ES-I3 (cell line): Measurements from ENCODE around the gene NEK4.
"Not testable (repeated sequence)": the region's sequence is repeated elsewhere in the genome, so short reads cannot be mapped to it uniquely, and the experiment has no call there.

Experiments
- H3K36me3 ChIP-seq: 2 replicates; pipeline ENCODE4 v1.6.1; 2013; ENCODE audit warnings: mild to moderate bottlenecking, low read length, control low read depth, moderate library complexity; ENCODE audit not compliant: insufficient read depth
- H3K4me1 ChIP-seq: 2 replicates; pipeline ENCODE4 v1.6.1; 2013; ENCODE audit warnings: mild to moderate bottlenecking, control low read depth, low read length; ENCODE audit not compliant: insufficient read depth
- H3K9ac ChIP-seq: 2 replicates; pipeline ENCODE4 v1.6.1; 2013; ENCODE audit warnings: low read depth, mild to moderate bottlenecking, low read length, moderate library complexity
- H3K9me3 ChIP-seq: 2 replicates; pipeline ENCODE4 v1.6.1; 2013; ENCODE audit warnings: mild to moderate bottlenecking, low read length, moderate library complexity; ENCODE audit not compliant: control insufficient read depth, insufficient read depth

NEK4 gene

DNA sequence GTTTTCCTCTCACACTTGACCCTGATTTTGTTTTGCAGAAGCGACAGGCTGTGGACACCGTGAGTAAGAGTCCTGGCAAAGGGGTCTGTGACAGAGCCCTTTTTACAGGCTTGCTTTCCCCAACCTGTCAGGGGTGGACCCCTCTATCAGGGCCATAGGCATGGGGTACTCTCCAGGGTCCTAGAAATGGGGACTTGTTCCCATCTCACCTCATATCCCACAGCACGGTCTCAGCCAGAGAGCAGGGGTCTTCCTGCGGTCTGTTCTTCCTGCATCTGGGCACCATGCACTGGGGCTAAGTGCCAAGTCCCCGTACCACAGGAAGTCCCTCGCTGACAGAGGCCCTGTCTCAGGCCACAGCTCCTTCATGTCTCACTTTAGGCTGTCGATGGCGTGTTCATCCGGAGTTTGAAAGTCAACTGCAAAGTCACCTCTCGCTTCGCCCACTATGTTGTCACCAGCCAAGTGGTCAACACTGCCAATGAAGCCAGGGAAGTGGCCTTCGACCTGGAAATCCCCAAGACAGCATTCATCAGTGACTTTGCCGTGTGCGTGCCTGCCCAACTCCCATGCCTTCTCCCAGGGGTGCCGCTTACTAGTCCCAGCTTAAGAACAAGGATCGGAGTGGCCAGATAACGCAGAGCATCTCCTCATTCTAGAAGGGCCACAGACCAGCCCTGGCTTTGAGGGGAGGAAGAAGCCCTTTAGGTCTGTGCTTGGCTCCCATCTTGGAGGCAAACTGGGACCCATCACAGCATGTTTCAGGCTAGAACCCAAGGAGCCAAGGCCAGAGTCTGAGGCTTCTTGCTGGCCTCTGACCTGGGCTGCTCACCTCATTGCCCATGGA is 7.4 kb upstream of the NEK4 start:
- Histone ChIP-seq H3K4me1 (no peaks in the 10 kb centered on the region; the same call in 1 of the 2 replicates), H3K9me3 (no peaks in the 10 kb centered on the region), H3K9ac (no peak overlapping the region), H3K36me3 (no peaks in the 10 kb centered on the region)

DNA sequence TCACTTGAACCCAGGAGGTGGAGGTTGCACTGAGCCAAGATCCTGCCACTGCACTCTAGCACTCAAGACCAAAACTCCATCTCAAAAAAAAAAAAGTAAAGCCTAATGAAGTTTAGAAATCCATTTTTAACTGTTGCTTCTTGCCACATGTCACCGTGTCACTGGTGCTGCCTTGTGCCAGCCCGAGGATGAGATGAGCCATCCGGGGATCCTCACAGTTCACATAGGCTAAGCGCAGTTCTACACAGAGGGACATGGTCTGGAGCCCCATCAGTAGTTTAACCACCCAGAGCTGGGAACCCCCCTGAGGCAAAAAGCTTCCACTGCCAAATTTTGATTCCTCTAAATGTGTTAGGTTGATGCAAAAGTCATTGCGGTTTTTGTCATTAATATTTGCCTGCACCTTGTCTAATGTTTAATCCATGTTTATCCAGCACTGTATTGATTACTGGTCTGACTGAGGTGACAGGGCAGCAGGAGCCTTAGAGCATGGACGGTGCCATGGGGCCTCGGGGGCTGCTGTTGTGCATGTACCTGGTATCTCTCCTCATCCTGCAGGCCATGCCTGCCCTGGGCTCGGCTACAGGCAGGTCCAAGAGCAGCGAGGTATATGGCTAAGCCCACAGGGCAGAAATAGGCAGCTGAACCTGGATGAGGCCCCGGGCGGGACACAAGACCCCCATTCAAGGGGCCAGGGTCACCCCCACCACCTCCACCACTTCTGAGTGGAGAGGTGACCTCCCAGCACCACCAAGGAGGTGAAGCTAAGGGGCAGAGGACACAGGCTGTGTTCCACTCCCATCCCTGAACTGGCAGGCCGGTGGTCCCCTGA is 6.6 kb upstream of the NEK4 start, which contains the start of gene ITIH1:
ITIH1 (plus strand) TSS at position 473 of the 832 bp plus-strand sequence; CDS start at position 490, 17 bp downstream.
- no peaks in the 10 kb centered on the region for H3K9me3 ChIP-seq
- no peaks in the 10 kb centered on the region for H3K36me3 ChIP-seq
- no peaks in the 10 kb centered on the region; the same call in 1 of the 2 replicates for H3K4me1 ChIP-seq
- H3K9ac ChIP-seq: no peak within 1 kb of the TSS

- not testable (repeated sequence) for H3K9ac ChIP-seq, H3K9me3 ChIP-seq, H3K4me1 ChIP-seq, H3K36me3 ChIP-seq
Measured at GRCh38 chr3:52776486-52776885, 5.7 kb upstream of the NEK4 start.

- Histone ChIP-seq H3K9ac (no peak overlapping the region), H3K4me1 (no peaks in the 10 kb centered on the region), H3K36me3 (no peaks in the 10 kb centered on the region), H3K9me3 (no peaks in the 10 kb centered on the region)
Measured at GRCh38 chr3:52775877-52776276, 5.1 kb upstream of the NEK4 start.

- H3K4me1 ChIP-seq: no peaks in the 10 kb centered on the region
- no peak overlapping the region for H3K9ac ChIP-seq
- H3K36me3 ChIP-seq: no peaks in the 10 kb centered on the region
- no peaks in the 10 kb centered on the region for H3K9me3 ChIP-seq
Measured at GRCh38 chr3:52774901-52775864, 4.4 kb upstream of the NEK4 start.

DNA sequence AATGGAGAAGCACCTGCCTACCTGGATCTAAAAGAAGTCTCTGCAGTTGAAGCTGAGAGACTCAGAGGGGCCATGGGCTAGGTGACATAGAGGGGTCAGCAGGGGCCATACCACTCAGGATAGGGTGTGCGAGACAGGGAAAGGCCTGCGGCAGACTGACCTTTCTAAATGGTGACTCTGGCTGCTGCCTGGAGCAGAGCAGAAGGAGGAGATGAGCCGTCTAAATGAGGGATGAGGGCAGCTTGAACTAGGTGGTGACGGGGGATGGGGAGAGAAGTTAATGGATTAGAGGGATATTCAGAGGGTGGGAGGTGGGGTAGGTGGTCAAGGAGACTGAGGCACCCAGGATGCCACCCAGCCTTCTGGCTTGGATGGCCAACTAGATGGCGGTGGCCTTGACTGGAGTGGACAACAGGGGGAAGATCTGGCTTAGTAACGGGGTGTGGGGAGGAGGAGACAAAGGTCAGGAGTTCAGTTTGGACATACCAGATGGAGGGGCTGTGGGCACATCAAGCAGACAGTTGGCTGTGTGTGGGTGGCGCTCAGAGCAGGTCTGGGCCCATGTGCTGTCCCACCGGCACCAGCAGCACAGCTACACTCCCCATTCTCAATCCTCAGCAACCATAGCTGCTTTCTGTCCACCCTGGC is 3.5 kb upstream of the NEK4 start:
- no peaks in the 10 kb centered on the region for H3K4me1 ChIP-seq
- no peak overlapping the region for H3K9ac ChIP-seq
- no peaks in the 10 kb centered on the region for H3K36me3 ChIP-seq
- no peaks in the 10 kb centered on the region for H3K9me3 ChIP-seq

DNA sequence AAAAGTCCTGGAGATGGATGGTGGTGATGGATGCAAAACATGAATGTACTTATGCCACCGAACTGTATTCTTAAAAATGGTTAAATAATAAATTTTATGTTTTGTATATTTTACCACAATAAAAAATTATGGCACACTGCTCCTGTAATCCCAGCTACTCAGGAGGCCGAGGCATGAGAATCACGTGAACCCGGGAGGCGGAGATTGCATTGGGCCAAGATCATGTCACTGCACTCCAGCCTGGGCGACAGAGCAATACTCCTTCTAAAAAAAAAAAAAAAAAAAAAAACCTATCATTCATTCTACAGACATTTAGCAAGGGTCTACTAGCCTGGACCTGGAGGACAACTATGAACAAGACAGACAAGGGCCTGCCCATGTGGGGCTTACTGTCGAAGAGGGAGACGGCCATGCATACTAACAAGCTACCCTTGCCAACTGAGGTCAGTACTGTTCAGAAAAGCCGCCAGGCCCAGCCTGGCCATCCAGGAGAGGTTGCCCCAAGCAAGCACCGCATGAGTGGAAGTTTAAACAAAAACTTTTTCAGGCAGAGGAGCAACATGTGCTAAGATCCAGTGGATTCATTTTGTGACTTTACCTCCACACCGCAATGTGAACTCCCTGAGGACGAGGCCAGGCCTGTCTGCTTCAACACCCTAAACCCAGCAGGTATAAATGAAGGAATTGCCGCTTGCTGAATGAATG is 2.8 kb upstream of the NEK4 start:
- H3K36me3 ChIP-seq: peaks cover 1% of the 10 kb centered on the region; the same call in 1 of the 2 replicates
- no peak overlapping the region for H3K9ac ChIP-seq
- no peaks in the 10 kb centered on the region for H3K4me1 ChIP-seq
- no peaks in the 10 kb centered on the region for H3K9me3 ChIP-seq

DNA sequence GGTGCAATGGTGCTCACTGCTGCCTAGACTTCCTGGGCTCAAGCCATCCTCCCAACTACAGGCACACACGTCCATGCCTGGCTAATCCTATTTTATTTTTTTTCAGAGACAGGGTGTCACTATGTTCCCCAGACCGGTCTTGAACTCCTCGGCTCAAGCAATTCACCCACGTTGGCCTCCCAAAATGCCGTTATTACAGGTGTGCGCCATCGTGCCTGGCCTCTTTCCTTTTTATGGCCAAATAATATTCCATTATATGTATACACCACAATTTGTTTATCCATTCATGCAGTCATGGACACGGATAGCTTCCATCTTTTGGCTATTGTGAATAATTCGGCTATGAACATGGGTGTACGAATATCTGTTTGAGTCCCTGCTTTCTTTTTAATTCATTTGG is 962 bp upstream of the NEK4 start:
- no peak overlapping the region; the same call in 1 of the 2 replicates for H3K9ac ChIP-seq

GRCh38 chr3:52771334-52771681 is 568 bp upstream of the NEK4 start:
- H3K9ac ChIP-seq: peak overlapping the region; percentile 74
- no peaks in the 10 kb centered on the region for H3K9me3 ChIP-seq
- H3K36me3 ChIP-seq: peaks cover 5% of the 10 kb centered on the region; the same call in 1 of the 2 replicates
- no peaks in the 10 kb centered on the region for H3K4me1 ChIP-seq

More for the DNA sequence above, 962 bp upstream of the NEK4 start:
- Histone ChIP-seq H3K9me3 (no peaks in the 10 kb centered on the region), H3K4me1 (no peaks in the 10 kb centered on the region), H3K36me3 (peaks cover 5% of the 10 kb centered on the region; the same call in 1 of the 2 replicates)

- Histone ChIP-seq H3K36me3 (peaks cover 10% of the 10 kb centered on the region), H3K9ac (peak overlapping the region; percentile 74), H3K4me1 (no peaks in the 10 kb centered on the region), H3K9me3 (no peaks in the 10 kb centered on the region)
Measured at GRCh38 chr3:52769786-52770455, 819 bp downstream of the NEK4 start.

DNA sequence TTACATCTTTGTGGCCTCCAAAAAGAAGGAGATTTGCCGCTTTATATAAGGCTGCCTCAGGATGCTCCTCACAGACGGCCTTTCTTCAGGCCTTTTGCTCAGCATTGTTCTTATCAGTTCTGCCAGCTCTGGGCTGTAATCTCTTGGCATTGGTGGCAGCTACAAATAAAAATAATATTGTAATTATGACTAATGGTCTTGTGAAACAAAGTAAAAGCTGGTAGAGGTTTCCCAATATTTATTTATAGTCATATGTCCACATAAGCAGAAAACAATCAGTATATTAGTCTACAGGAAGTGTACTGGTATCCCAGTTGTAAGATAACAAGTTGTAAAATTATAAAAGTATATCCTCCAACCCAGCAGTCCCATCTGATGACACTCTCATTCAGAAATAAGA is 7.3 kb downstream of the NEK4 start:
- H3K9me3 ChIP-seq: no peaks in the 10 kb centered on the region
- H3K9ac ChIP-seq: no peak overlapping the region
- no peaks in the 10 kb centered on the region for H3K4me1 ChIP-seq
- H3K36me3 ChIP-seq: peaks cover 11% of the 10 kb centered on the region

- H3K36me3 ChIP-seq: peaks cover 7% of the 10 kb centered on the region; the same call in 1 of the 2 replicates
- H3K9me3 ChIP-seq: no peaks in the 10 kb centered on the region
- no peaks in the 10 kb centered on the region for H3K4me1 ChIP-seq
- H3K9ac ChIP-seq: no peak overlapping the region
Measured at GRCh38 chr3:52756141-52756540, 14.6 kb downstream of the NEK4 start.

- peaks cover 7% of the 10 kb centered on the region; the same call in 1 of the 2 replicates for H3K36me3 ChIP-seq
- H3K4me1 ChIP-seq: no peaks in the 10 kb centered on the region
- no peak overlapping the region for H3K9ac ChIP-seq
- H3K9me3 ChIP-seq: no peaks in the 10 kb centered on the region
Measured at GRCh38 chr3:52754373-52754772, 16.4 kb downstream of the NEK4 start.
